Activated naive CD8-positive, alpha-beta T cell treated with anti-CD3 and anti-CD28 coated beads, Interleukin-2, amount 10 ng/mL, durations not matched to agents 7 days and 5 days (primary cell): ENCODE data around the gene MARCHF9. TPM values are rescaled to one million over a fixed set of nuclear protein-coding genes. Genes with fewer than 3 reads are reported as not detected.

Experiments
- ATAC-seq: fragments of 150-1000 bp; cut with Tn5 transposase; one replicate; pipeline ENCODE4 v1.10.0; 2021; ENCODE audit warnings: low read depth, moderate library complexity
- POLR2A ChIA-PET: fragments of 350-600 bp; sonication (Branson Sonifier 250); formaldehyde crosslinking; loops from one replicate; lab custom pipeline; 2021; ENCODE audit warnings: antibody characterized with exemption; lab: Charles Lee
- DNase-seq: peaks from one replicate; pipeline ENCODE4 v3.0.0; 2021
- H3K27ac Mint-ChIP-seq: one replicate; pipeline ENCODE4 v1.8.0; 2022; ENCODE audit warnings: mild to moderate bottlenecking, mixed read lengths
- H3K27me3 Mint-ChIP-seq: one replicate; pipeline ENCODE4 v1.8.0; 2022; ENCODE audit warnings: mild to moderate bottlenecking, moderate library complexity, mixed read lengths
- H3K36me3 Mint-ChIP-seq: one replicate; pipeline ENCODE4 v1.8.0; 2021; ENCODE audit warnings: mild to moderate bottlenecking, mixed read lengths
- H3K4me1 Mint-ChIP-seq: one replicate; pipeline ENCODE4 v1.8.0; 2021; ENCODE audit warnings: mixed read lengths
- H3K4me3 Mint-ChIP-seq: one replicate; pipeline ENCODE4 v1.8.0; 2022; ENCODE audit warnings: mild to moderate bottlenecking, moderate library complexity, mixed read lengths
- H3K9me3 Mint-ChIP-seq: one replicate; pipeline ENCODE4 v1.8.0; 2021; ENCODE audit warnings: mixed read lengths
- total RNA-seq, 2 experiments: library from RNA; stranded (reverse); gene quantifications; one replicate each; pipeline ENCODE4 v1.2.3, GENCODE V29; 2021

The MARCHF9 gene
- total RNA-seq, 2 experiments from 2014 or later: 37.1 to 38.3 TPM

- H3K27me3 Mint-ChIP-seq: no peaks in the 10 kb centered on the region
- no peak overlapping the region for H3K4me3 Mint-ChIP-seq
- no peaks in the 10 kb centered on the region for H3K9me3 Mint-ChIP-seq
- POLR2A ChIA-PET: interaction anchor here (0.6 to 1.0 kb wide), 2 partner anchors 9 to 28 kb away, joined by 3 read pairs; no protein-coding TSS in a partner anchor
- H3K36me3 Mint-ChIP-seq: peaks cover 38% of the 10 kb centered on the region
- no peak for ATAC-seq
- H3K4me1 Mint-ChIP-seq: peaks cover 31% of the 10 kb centered on the region
- DNase-seq: no peak
- H3K27ac Mint-ChIP-seq: peak overlapping the region; percentile 54
Measured at GRCh38 chr12:57735952-57736740, 18.8 kb upstream of the MARCHF9 start.

GRCh38 chr12:57736741-57737466, 18.0 kb upstream of the MARCHF9 start:
- Mint-ChIP-seq H3K36me3 (peaks cover 32% of the 10 kb centered on the region), H3K4me1 (peaks cover 33% of the 10 kb centered on the region), H3K9me3 (no peaks in the 10 kb centered on the region), H3K27ac (peak overlapping the region; percentile 54), H3K27me3 (no peaks in the 10 kb centered on the region), H3K4me3 (no peak overlapping the region)
- POLR2A ChIA-PET: interaction anchor here (0.6 to 1.0 kb wide), 2 partner anchors 10 to 29 kb away, joined by 3 read pairs; no protein-coding TSS in a partner anchor
- DNase-seq: no peak
- ATAC-seq: no peak

GRCh38 chr12:57737467-57738460, 17.1 kb upstream of the MARCHF9 start:
- peaks cover 25% of the 10 kb centered on the region for H3K36me3 Mint-ChIP-seq
- H3K4me1 Mint-ChIP-seq: peaks cover 38% of the 10 kb centered on the region
- POLR2A ChIA-PET: interaction anchor here (1.0 kb wide), 1 partner anchor 11 kb away, joined by 3 read pairs; no protein-coding TSS in a partner anchor
- no peak overlapping the region for H3K4me3 Mint-ChIP-seq
- no peak for DNase-seq
- H3K9me3 Mint-ChIP-seq: no peaks in the 10 kb centered on the region
- H3K27me3 Mint-ChIP-seq: no peaks in the 10 kb centered on the region
- ATAC-seq: no peak
- no peak overlapping the region for H3K27ac Mint-ChIP-seq

GRCh38 chr12:57738661-57739237, 16.2 kb upstream of the MARCHF9 start, which contains the start of gene AGAP2:
TSS of gene AGAP2 (minus strand) at chr12:57738742. CDS start at chr12:57738246, 496 bp downstream.
- POLR2A ChIA-PET: interaction anchor here (1.5 kb wide), 1 partner anchor 7 kb away, joined by 3 read pairs; no protein-coding TSS in a partner anchor
- ATAC-seq: no peak
- H3K4me3 Mint-ChIP-seq: peak within 1 kb of the TSS; percentile 88
- peak within 1 kb of the TSS; percentile 42 for H3K27ac Mint-ChIP-seq
- no peak for DNase-seq
- peaks cover 39% of the 10 kb centered on the region for H3K4me1 Mint-ChIP-seq
- no peaks in the 10 kb centered on the region for H3K27me3 Mint-ChIP-seq
- H3K9me3 Mint-ChIP-seq: no peaks in the 10 kb centered on the region
- H3K36me3 Mint-ChIP-seq: peaks cover 21% of the 10 kb centered on the region

GRCh38 chr12:57739387-57739786, 15.5 kb upstream of the MARCHF9 start:
- POLR2A ChIA-PET: interaction anchor here (1.5 kb wide), 2 partner anchors 8 to 12 kb away, joined by 3 to 4 read pairs; no protein-coding TSS in a partner anchor

GRCh38 chr12:57739914-57740538, 14.9 kb upstream of the MARCHF9 start:
- ATAC-seq: no peak
- no peak for DNase-seq
- Mint-ChIP-seq H3K36me3 (peaks cover 17% of the 10 kb centered on the region), H3K27me3 (no peaks in the 10 kb centered on the region), H3K27ac (peak overlapping the region; percentile 51), H3K9me3 (no peaks in the 10 kb centered on the region), H3K4me3 (peak overlapping the region; percentile 88), H3K4me1 (peaks cover 46% of the 10 kb centered on the region)
- POLR2A ChIA-PET: interaction anchor here (0.5 to 1.5 kb wide), 4 partner anchors 9 to 201 kb away, joined by 3 to 4 read pairs (median 3); partner anchors contain the start of gene ATP23

More at GRCh38 chr12:57739387-57739786, 15.5 kb upstream of the MARCHF9 start:
- peak overlapping the region; percentile 51 for H3K27ac Mint-ChIP-seq
- peaks cover 46% of the 10 kb centered on the region for H3K4me1 Mint-ChIP-seq
- no peak for DNase-seq
- H3K9me3 Mint-ChIP-seq: no peaks in the 10 kb centered on the region
- peak overlapping the region; percentile 88 for H3K4me3 Mint-ChIP-seq
- no peaks in the 10 kb centered on the region for H3K27me3 Mint-ChIP-seq
- no peak for ATAC-seq
- H3K36me3 Mint-ChIP-seq: peaks cover 19% of the 10 kb centered on the region

- H3K27me3 Mint-ChIP-seq: no peaks in the 10 kb centered on the region
- H3K27ac Mint-ChIP-seq: peak overlapping the region; percentile 84
- peak overlapping the region; percentile 88 for H3K4me3 Mint-ChIP-seq
- peaks cover 49% of the 10 kb centered on the region for H3K4me1 Mint-ChIP-seq
- ATAC-seq (peak; percentile 59), DNase-seq (peak; percentile 80)
- peaks cover 17% of the 10 kb centered on the region for H3K36me3 Mint-ChIP-seq
- POLR2A ChIA-PET: interaction anchor here (0.5 to 2.4 kb wide), 19 partner anchors 8 to 282 kb away, joined by 3 to 10 read pairs (median 4); partner anchors contain the start of genes ATP23, CDK4, CYP27B1 and DCTN2
- no peaks in the 10 kb centered on the region for H3K9me3 Mint-ChIP-seq
Measured at GRCh38 chr12:57740656-57741412, 14.1 kb upstream of the MARCHF9 start.

GRCh38 chr12:57741413-57741789, 13.5 kb upstream of the MARCHF9 start:
- DNase-seq (no peak), ATAC-seq (no peak)
- Mint-ChIP-seq H3K4me3 (peak overlapping the region; percentile 88), H3K27ac (peak overlapping the region; percentile 84), H3K4me1 (peaks cover 53% of the 10 kb centered on the region), H3K9me3 (no peaks in the 10 kb centered on the region), H3K27me3 (no peaks in the 10 kb centered on the region), H3K36me3 (peaks cover 16% of the 10 kb centered on the region)
- POLR2A ChIA-PET: interaction anchor here (0.6 to 2.4 kb wide), 19 partner anchors 8 to 381 kb away, joined by 3 to 10 read pairs (median 4); partner anchors contain the start of genes CDK4, CYP27B1, DCTN2 and DDIT3

- Mint-ChIP-seq H3K27ac (peak overlapping the region; percentile 84), H3K36me3 (peaks cover 10% of the 10 kb centered on the region), H3K27me3 (no peaks in the 10 kb centered on the region), H3K4me3 (peak overlapping the region; percentile 88), H3K4me1 (peaks cover 48% of the 10 kb centered on the region), H3K9me3 (no peaks in the 10 kb centered on the region)
- POLR2A ChIA-PET: interaction anchor here (0.6 to 2.4 kb wide), 17 partner anchors 9 to 382 kb away, joined by 3 to 10 read pairs (median 4); partner anchors contain the start of genes CDK4, CYP27B1, DCTN2 and DDIT3
- peak; percentile 65 for ATAC-seq
- peak; percentile 73 for DNase-seq
Measured at GRCh38 chr12:57741844-57742738, 12.8 kb upstream of the MARCHF9 start.

- H3K4me3 Mint-ChIP-seq: peak overlapping the region; percentile 87
Measured at GRCh38 chr12:57743769-57744168, 11.1 kb upstream of the MARCHF9 start.

More at GRCh38 chr12:57743769-57744168, 11.1 kb upstream of the MARCHF9 start:
- ATAC-seq: no peak
- no peak for DNase-seq
- H3K36me3 Mint-ChIP-seq: peaks cover 16% of the 10 kb centered on the region
- H3K4me1 Mint-ChIP-seq: peaks cover 48% of the 10 kb centered on the region
- no peaks in the 10 kb centered on the region for H3K27me3 Mint-ChIP-seq
- no peaks in the 10 kb centered on the region for H3K9me3 Mint-ChIP-seq
- POLR2A ChIA-PET: interaction anchor here (1.1 to 1.2 kb wide), 2 partner anchors 49 to 223 kb away, joined by 3 to 4 read pairs; partner anchors contain the start of gene DDIT3
- H3K27ac Mint-ChIP-seq: peak overlapping the region; percentile 99
